ENCODE results near the gene HIVEP1.

DNA sequence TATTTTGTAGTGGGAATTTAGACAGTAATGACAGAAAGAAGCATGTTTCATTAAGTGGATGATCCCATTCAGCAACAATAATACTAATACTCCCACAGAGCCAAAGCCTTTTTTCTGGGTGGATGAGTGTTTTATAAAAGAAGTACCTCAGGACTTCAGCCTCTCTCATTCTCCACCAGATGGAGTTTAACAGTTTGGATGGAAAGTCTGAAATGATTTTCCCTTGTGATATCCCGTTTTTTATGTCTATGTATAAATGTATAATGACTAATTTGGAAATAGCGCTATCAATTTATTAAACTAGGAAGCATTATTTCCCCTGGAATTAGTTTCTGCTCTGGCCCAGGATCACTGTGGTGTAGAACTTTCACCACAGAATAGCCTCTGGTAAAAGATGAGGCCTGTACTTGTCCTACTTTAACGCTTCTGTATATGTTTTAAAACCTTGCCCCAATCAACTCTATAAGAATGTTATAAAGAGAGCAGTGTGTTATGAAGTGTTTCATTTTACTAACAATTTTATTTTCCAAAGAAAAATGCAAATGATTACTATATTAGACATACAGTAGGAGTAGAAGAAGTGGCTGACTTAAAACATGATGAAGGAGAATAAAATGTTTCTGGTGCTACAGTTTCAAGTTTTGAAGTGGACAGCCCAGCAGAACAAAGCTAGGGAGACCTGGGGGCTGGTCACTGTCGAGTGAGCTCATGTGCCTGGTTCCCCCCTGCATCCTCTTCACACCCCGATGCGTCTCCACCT lies 135.6 kb downstream of the HIVEP1 start:
- TF ChIP-seq, protein P1, sequence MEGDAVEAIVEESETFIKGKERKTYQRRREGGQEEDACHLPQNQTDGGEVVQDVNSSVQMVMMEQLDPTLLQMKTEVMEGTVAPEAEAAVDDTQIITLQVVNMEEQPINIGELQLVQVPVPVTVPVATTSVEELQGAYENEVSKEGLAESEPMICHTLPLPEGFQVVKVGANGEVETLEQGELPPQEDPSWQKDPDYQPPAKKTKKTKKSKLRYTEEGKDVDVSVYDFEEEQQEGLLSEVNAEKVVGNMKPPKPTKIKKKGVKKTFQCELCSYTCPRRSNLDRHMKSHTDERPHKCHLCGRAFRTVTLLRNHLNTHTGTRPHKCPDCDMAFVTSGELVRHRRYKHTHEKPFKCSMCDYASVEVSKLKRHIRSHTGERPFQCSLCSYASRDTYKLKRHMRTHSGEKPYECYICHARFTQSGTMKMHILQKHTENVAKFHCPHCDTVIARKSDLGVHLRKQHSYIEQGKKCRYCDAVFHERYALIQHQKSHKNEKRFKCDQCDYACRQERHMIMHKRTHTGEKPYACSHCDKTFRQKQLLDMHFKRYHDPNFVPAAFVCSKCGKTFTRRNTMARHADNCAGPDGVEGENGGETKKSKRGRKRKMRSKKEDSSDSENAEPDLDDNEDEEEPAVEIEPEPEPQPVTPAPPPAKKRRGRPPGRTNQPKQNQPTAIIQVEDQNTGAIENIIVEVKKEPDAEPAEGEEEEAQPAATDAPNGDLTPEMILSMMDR (IDR thresholded peaks at IDR 0.05), result peak; percentile 37; the same call in 1 of the 2 replicates
- no peak for TF ChIP-seq POLR2AphosphoS5 (IDR thresholded peaks at IDR 0.05; ENCODE audit: low read depth, low read length)
- no peak for TF ChIP-seq SIN3A (IDR thresholded peaks at IDR 0.05; ENCODE audit: borderline replicate concordance, insufficient read depth, low read depth, low read length)
- TF ChIP-seq, protein P2, sequence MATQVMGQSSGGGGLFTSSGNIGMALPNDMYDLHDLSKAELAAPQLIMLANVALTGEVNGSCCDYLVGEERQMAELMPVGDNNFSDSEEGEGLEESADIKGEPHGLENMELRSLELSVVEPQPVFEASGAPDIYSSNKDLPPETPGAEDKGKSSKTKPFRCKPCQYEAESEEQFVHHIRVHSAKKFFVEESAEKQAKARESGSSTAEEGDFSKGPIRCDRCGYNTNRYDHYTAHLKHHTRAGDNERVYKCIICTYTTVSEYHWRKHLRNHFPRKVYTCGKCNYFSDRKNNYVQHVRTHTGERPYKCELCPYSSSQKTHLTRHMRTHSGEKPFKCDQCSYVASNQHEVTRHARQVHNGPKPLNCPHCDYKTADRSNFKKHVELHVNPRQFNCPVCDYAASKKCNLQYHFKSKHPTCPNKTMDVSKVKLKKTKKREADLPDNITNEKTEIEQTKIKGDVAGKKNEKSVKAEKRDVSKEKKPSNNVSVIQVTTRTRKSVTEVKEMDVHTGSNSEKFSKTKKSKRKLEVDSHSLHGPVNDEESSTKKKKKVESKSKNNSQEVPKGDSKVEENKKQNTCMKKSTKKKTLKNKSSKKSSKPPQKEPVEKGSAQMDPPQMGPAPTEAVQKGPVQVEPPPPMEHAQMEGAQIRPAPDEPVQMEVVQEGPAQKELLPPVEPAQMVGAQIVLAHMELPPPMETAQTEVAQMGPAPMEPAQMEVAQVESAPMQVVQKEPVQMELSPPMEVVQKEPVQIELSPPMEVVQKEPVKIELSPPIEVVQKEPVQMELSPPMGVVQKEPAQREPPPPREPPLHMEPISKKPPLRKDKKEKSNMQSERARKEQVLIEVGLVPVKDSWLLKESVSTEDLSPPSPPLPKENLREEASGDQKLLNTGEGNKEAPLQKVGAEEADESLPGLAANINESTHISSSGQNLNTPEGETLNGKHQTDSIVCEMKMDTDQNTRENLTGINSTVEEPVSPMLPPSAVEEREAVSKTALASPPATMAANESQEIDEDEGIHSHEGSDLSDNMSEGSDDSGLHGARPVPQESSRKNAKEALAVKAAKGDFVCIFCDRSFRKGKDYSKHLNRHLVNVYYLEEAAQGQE (IDR thresholded peaks at IDR 0.05; ENCODE audit: insufficient read depth in 1 of 2, low read depth in 2 of 2, low read length in 1 of 2), result no peak
- TF ChIP-seq TCF7L2 (IDR thresholded peaks at IDR 0.05; ENCODE audit: low read depth, low read length), result no peak

Data from Panc1 (cell line).